H9 (cell line): ENCODE measurements around the gene MMP11. TPM values are rescaled to one million over a fixed set of nuclear protein-coding genes. Genes with fewer than 3 reads are reported as not detected.

Experiments used
- DNase-seq: peaks from one replicate; pipeline ENCODE4 v3.0.0-alpha.2; 2017
- H2AFZ ChIP-seq: one replicate; pipeline ENCODE4 v1.6.1; 2013; ENCODE audit warnings: mild to moderate bottlenecking, low read length, control low read depth, moderate library complexity
- H2AK5ac ChIP-seq: 2 replicates; pipeline ENCODE4 v1.6.1; 2013; ENCODE audit warnings: low read length, control low read depth, mixed read lengths; ENCODE audit not compliant: insufficient read length
- H2BK120ac ChIP-seq: one replicate; pipeline ENCODE4 v1.6.1; 2013; ENCODE audit warnings: low read depth, mild to moderate bottlenecking, low read length, control low read depth, inconsistent platforms; ENCODE audit not compliant: poor library complexity, severe bottlenecking
- H2BK12ac ChIP-seq: 2 replicates; pipeline ENCODE4 v1.6.1; 2013; ENCODE audit warnings: low read length, control low read depth, mixed read lengths, low read depth; ENCODE audit not compliant: insufficient read length
- H2BK15ac ChIP-seq: 2 replicates; pipeline ENCODE4 v1.6.1; 2013; ENCODE audit warnings: low read depth, low read length, control low read depth
- H2BK20ac ChIP-seq: one replicate; pipeline ENCODE4 v1.6.1; 2013; ENCODE audit warnings: low read depth, mild to moderate bottlenecking, low read length, control low read depth, inconsistent platforms; ENCODE audit not compliant: poor library complexity, severe bottlenecking
- H2BK5ac ChIP-seq: 2 replicates; pipeline ENCODE4 v1.6.1; 2013; ENCODE audit warnings: low read length, control low read depth, mixed read lengths; ENCODE audit not compliant: insufficient read length
- H3K14ac ChIP-seq: 2 replicates; pipeline ENCODE4 v1.6.1; 2013; ENCODE audit warnings: low read length, control low read depth; ENCODE audit not compliant: insufficient read depth
- H3K18ac ChIP-seq: 2 replicates; pipeline ENCODE4 v1.6.1; 2013; ENCODE audit warnings: low read depth, mild to moderate bottlenecking, mixed read lengths, low read length, control low read depth; ENCODE audit not compliant: insufficient read length
- H3K23ac ChIP-seq: 2 replicates; pipeline ENCODE4 v1.6.1; 2013; ENCODE audit warnings: low read length, control low read depth, mixed read lengths, low read depth; ENCODE audit not compliant: insufficient read length
- H3K23me2 ChIP-seq: 2 replicates; pipeline ENCODE4 v1.6.1; 2013; ENCODE audit warnings: low read depth, mild to moderate bottlenecking, mixed read lengths, low read length, control low read depth; ENCODE audit not compliant: insufficient read length, poor library complexity, severe bottlenecking
- H3K27ac ChIP-seq: 2 replicates; pipeline ENCODE4 v1.5.1; 2013; ENCODE audit warnings: low read length, control low read depth, mixed read lengths, low read depth; ENCODE audit not compliant: insufficient read length
- H3K27me3 ChIP-seq: 2 replicates; pipeline ENCODE4 v1.6.1; 2013; ENCODE audit warnings: low read length, control low read depth, inconsistent platforms; ENCODE audit not compliant: insufficient read depth
- H3K4ac ChIP-seq: 2 replicates; pipeline ENCODE4 v1.6.1; 2013; ENCODE audit warnings: low read depth, mild to moderate bottlenecking, control low read depth, inconsistent platforms, low read length, moderate library complexity
- H3K4me1 ChIP-seq: 2 replicates; pipeline ENCODE4 v1.6.1; 2013; ENCODE audit warnings: low read length, control low read depth, inconsistent platforms; ENCODE audit not compliant: insufficient read depth
- H3K4me2 ChIP-seq: 2 replicates; pipeline ENCODE4 v1.6.1; 2013; ENCODE audit warnings: low read length, control low read depth, mixed read lengths; ENCODE audit not compliant: insufficient read length, insufficient read depth
- H3K56ac ChIP-seq: 2 replicates; pipeline ENCODE4 v1.6.1; 2013; ENCODE audit warnings: low read depth, mild to moderate bottlenecking, mixed read lengths, low read length, control low read depth; ENCODE audit not compliant: insufficient read length
- H3K79me1 ChIP-seq: 2 replicates; pipeline ENCODE4 v1.6.1; 2013; ENCODE audit warnings: low read depth, mild to moderate bottlenecking, moderate library complexity, low read length, control low read depth, inconsistent platforms; ENCODE audit not compliant: insufficient read depth, poor library complexity, severe bottlenecking
- H3K79me2 ChIP-seq: 2 replicates; pipeline ENCODE4 v1.6.1; 2013; ENCODE audit warnings: low read length, control low read depth, inconsistent platforms; ENCODE audit not compliant: insufficient read depth
- H3K9ac ChIP-seq: 2 replicates; pipeline ENCODE4 v1.6.1; 2013; ENCODE audit warnings: low read length, control low read depth, mixed read lengths; ENCODE audit not compliant: insufficient read length; ENCODE audit errors: extremely low read depth
- H3K9me3 ChIP-seq: one replicate; pipeline ENCODE4 v1.6.1; 2013; ENCODE audit warnings: low read depth, low read length, inconsistent platforms; ENCODE audit not compliant: control insufficient read depth
- H3T11ph ChIP-seq: one replicate; pipeline ENCODE4 v1.6.1; 2013; ENCODE audit warnings: mild to moderate bottlenecking, low read length, control low read depth, inconsistent platforms
- H4K20me1 ChIP-seq: one replicate; pipeline ENCODE4 v1.6.1; 2013; ENCODE audit not compliant: control insufficient read depth, insufficient read length, insufficient read depth
- H4K5ac ChIP-seq: 2 replicates; pipeline ENCODE4 v1.6.1; 2013; ENCODE audit warnings: low read depth, mild to moderate bottlenecking, mixed read lengths, low read length, control low read depth; ENCODE audit not compliant: insufficient read length
- H4K8ac ChIP-seq: replicated peaks from 2 replicates; pipeline ENCODE4 v1.6.1; 2013; ENCODE audit warnings: low read length, control low read depth, mixed read lengths, low read depth; ENCODE audit not compliant: insufficient read length
- H4K91ac ChIP-seq: 2 replicates; pipeline ENCODE4 v1.6.1; 2013; ENCODE audit warnings: low read depth, mild to moderate bottlenecking, moderate library complexity, mixed read lengths, low read length, control low read depth; ENCODE audit not compliant: insufficient read length
- H3K27ac Mint-ChIP-seq, 3 experiments: 2 replicates in 2 of 3; 3 replicates in 1 of 3; pipeline ENCODE4 v1.8.0; 2020 to 2021; ENCODE audit warnings: mixed read lengths in 3 of 3, mild to moderate bottlenecking in 1 of 3, moderate library complexity in 1 of 3
- H3K27me3 Mint-ChIP-seq: 2 replicates; pipeline ENCODE4 v1.8.0; 2021; ENCODE audit warnings: low read depth, mild to moderate bottlenecking, moderate library complexity, mixed read lengths
- H3K36me3 Mint-ChIP-seq, 3 experiments: 2 replicates in 2 of 3; 3 replicates in 1 of 3; pipeline ENCODE4 v1.8.0; 2020 to 2021; ENCODE audit warnings: low read depth in 3 of 3, mixed read lengths in 3 of 3; ENCODE audit not compliant: insufficient read depth in 1 of 3
- H3K4me1 Mint-ChIP-seq, 2 experiments: 2 replicates each; pipeline ENCODE4 v1.8.0; 2020; ENCODE audit warnings: mixed read lengths in 2 of 2
- H3K4me3 Mint-ChIP-seq, 2 experiments: 2 replicates in 1 of 2; 3 replicates in 1 of 2; pipeline ENCODE4 v1.8.0; 2020 to 2021; ENCODE audit warnings: mild to moderate bottlenecking in 2 of 2, mixed read lengths in 2 of 2, moderate library complexity in 1 of 2
- H3K9me3 Mint-ChIP-seq, 2 experiments: 2 replicates in 1 of 2; 3 replicates in 1 of 2; pipeline ENCODE4 v1.8.0; 2020; ENCODE audit warnings: mild to moderate bottlenecking in 2 of 2, mixed read lengths in 2 of 2, moderate library complexity in 1 of 2
- CTCF ChIP-seq: fragments of 200-600 bp; sonication (generic); conservative IDR thresholded peaks from 3 replicates; pipeline ENCODE4 v1.8.0; 2021; ENCODE audit warnings: antibody characterized with exemption, mild to moderate bottlenecking
- WGBS: extraction: QIAGEN DNeasy Blood & Tissue Kit; methylation state at CpG from one replicate; pipeline ENCODE4 v1.1.7; 2013; ENCODE audit warnings: missing lambda C conversion rate, low lambda C conversion rate, mixed read lengths; ENCODE audit not compliant: insufficient read length; ENCODE audit errors: extremely low coverage; 5-methylcytosine and 5-hydroxymethylcytosine counted together
- total RNA-seq: library from RNA; stranded (reverse); gene quantifications from 2 replicates; pipeline ENCODE4 v1.2.1, GENCODE V29; 2021

The MMP11 gene
- total RNA-seq, 1 experiment from 2014 or later: 5.3 TPM

DNA sequence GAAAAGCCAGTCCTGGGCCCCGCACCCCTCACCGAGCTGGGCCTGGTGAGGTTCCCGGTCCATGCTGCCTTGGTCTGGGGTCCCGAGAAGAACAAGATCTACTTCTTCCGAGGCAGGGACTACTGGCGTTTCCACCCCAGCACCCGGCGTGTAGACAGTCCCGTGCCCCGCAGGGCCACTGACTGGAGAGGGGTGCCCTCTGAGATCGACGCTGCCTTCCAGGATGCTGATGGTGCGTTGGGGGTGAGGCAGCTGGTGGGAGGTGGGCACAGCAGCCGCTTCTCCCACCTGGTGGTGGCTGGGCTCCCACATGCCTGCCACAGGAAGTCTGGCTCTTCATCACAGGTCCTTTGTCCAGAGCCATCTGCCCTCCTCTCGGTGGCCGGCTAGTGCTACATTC lies 9.6 kb downstream of the MMP11 start:
- Histone ChIP-seq H3K79me2 (no peaks in the 10 kb centered on the region), H4K91ac (no peak overlapping the region), H3K9me3 (no peaks in the 10 kb centered on the region), H2BK12ac (no peak overlapping the region), H3K56ac (no peak overlapping the region), H3K23me2 (peaks cover 2% of the 10 kb centered on the region), H3K9ac (no peak overlapping the region), H3T11ph (no peak overlapping the region), H3K27me3 (no peaks in the 10 kb centered on the region), H3K4ac (no peak overlapping the region), H2BK20ac (no peak overlapping the region), H2BK15ac (no peak overlapping the region), H4K20me1 (no peaks in the 10 kb centered on the region), H3K18ac (no peak overlapping the region), H2AFZ (no peak overlapping the region), H2BK5ac (no peak overlapping the region), H3K4me2 (no peak overlapping the region), H3K79me1 (no peaks in the 10 kb centered on the region), H2AK5ac (no peak overlapping the region), H4K5ac (no peak overlapping the region), H4K8ac (no peak overlapping the region), H2BK120ac (no peak overlapping the region), H3K27ac (no peak overlapping the region), H3K23ac (no peak overlapping the region), H3K4me1 (no peaks in the 10 kb centered on the region), H3K14ac (no peak overlapping the region)
- Mint-ChIP-seq H3K36me3 (no peaks in the 10 kb centered on the region), H3K27me3 (no peaks in the 10 kb centered on the region), H3K9me3 (no peaks in the 10 kb centered on the region), H3K4me3 (no peak overlapping the region), H3K4me1 (peaks cover 9 to 11% of the 10 kb centered on the region in 2 experiments), H3K27ac (no peak overlapping the region)
- WGBS: no CpG with 5 or more reads among the region's 16 CpGs
- TF ChIP-seq CTCF: no peak
- no peak for DNase-seq
